ENCODE results near the gene MUC5AC. TPM values are rescaled to one million over a fixed set of nuclear protein-coding genes. Genes with fewer than 3 reads are reported as not detected.

The MUC5AC gene
- total RNA-seq, 1 donor from 2014 or later: 1.4 TPM

DNA sequence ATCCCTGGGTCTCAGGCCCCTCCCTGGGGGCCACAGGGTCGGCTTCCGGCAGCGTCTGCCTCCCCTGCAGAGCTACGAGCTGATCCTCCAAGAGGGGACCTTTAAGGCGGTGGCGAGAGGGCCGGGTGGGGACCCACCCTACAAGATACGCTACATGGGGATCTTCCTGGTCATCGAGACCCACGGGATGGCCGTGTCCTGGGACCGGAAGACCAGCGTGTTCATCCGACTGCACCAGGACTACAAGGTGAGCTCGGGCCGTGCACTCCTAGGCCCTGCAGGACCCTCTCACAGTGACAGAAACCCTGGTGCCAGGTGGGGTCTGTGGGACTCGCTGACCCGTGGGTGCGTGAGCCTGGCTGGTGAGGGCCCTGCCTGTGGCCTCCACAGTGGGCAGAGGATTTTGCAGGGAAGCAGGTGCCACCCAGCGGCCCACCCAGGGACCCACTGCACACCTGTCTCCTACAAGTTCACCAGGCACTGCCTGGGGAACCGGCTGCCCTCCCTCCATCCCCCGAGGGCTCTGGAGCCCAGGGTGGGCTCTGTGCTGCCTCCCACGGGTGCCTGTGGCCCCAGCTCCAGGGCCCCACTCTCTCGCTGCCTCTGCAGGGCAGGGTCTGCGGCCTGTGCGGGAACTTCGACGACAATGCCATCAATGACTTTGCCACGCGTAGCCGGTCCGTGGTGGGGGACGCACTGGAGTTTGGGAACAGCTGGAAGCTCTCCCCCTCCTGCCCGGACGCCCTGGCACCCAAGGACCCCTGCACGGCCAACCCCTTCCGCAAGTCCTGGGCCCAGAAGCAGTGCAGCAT lies 78.8 kb downstream of the MUC5AC start:
- no peak for DNase-seq (ENCODE audit: extremely low spot score, unreplicated experiment)
- H3K36me3 Mint-ChIP-seq: no peaks in the 10 kb centered on the region
- no peaks in the 10 kb centered on the region for H3K9me3 Mint-ChIP-seq
- H3K27me3 Mint-ChIP-seq: no peaks in the 10 kb centered on the region
- H3K4me3 Mint-ChIP-seq: no peak overlapping the region
- no peaks in the 10 kb centered on the region for H3K4me1 Mint-ChIP-seq (ENCODE audit: unreplicated experiment)
- TF ChIP-seq, protein P1, sequence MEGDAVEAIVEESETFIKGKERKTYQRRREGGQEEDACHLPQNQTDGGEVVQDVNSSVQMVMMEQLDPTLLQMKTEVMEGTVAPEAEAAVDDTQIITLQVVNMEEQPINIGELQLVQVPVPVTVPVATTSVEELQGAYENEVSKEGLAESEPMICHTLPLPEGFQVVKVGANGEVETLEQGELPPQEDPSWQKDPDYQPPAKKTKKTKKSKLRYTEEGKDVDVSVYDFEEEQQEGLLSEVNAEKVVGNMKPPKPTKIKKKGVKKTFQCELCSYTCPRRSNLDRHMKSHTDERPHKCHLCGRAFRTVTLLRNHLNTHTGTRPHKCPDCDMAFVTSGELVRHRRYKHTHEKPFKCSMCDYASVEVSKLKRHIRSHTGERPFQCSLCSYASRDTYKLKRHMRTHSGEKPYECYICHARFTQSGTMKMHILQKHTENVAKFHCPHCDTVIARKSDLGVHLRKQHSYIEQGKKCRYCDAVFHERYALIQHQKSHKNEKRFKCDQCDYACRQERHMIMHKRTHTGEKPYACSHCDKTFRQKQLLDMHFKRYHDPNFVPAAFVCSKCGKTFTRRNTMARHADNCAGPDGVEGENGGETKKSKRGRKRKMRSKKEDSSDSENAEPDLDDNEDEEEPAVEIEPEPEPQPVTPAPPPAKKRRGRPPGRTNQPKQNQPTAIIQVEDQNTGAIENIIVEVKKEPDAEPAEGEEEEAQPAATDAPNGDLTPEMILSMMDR (conservative IDR thresholded peaks at IDR 0.05): no peak
- no peak overlapping the region for H3K27ac Mint-ChIP-seq

DNA sequence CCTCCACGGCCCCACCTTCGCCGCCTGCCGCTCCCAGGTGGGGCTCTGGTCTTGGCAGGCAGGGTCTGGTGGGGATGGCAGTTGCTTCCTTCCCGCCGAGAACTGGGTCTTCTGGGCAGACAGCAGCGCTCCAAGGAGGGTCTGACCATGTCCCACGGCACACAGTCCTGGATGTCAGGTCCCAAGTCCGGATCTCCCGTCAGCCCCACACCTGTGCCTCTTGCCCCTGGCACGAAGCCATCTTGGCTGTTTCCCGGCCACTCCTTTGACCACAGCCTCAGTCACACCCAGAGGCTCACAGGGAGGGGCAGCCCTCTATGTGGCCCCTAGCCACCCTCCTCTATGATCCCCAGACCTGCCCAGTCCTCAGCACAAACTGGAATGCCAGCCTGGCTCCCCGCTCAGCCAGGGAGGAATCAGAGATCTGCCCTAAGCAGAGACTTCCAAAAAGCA lies 79.4 kb downstream of the MUC5AC start:
- DNase-seq (ENCODE audit: extremely low spot score, unreplicated experiment): no peak
- H3K4me1 Mint-ChIP-seq (ENCODE audit: unreplicated experiment): no peaks in the 10 kb centered on the region
- H3K27me3 Mint-ChIP-seq: no peaks in the 10 kb centered on the region
- H3K9me3 Mint-ChIP-seq: no peaks in the 10 kb centered on the region
- no peak overlapping the region for H3K27ac Mint-ChIP-seq
- H3K36me3 Mint-ChIP-seq: no peaks in the 10 kb centered on the region
- TF ChIP-seq, protein P1 (conservative IDR thresholded peaks at IDR 0.05): no peak
- H3K4me3 Mint-ChIP-seq: no peak overlapping the region

DNA sequence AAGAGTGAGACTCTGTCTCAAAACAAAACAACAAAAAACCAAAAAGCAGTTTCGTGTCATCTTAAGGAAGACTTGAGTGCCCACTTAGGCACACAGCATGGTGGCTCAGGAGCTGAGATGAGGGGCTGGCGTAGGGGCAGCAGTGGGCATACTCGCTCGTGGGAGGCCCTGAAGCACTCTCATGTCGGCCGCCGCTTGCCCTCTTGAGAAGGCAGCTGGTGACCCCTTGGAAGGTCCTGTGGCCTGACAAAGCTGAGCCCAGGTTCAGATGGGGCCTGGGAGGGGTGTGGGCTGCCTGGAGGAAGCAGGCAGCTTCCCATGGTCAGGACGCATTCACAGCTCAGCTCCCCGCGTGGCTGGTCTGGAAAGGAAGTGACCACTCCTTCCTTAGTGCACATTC lies 80.1 kb downstream of the MUC5AC start:
- H3K27ac Mint-ChIP-seq: no peak overlapping the region
- TF ChIP-seq, protein P1 (conservative IDR thresholded peaks at IDR 0.05): no peak
- H3K36me3 Mint-ChIP-seq: no peaks in the 10 kb centered on the region
- no peaks in the 10 kb centered on the region for H3K27me3 Mint-ChIP-seq
- DNase-seq (ENCODE audit: extremely low spot score, unreplicated experiment): no peak
- no peak overlapping the region for H3K4me3 Mint-ChIP-seq
- no peaks in the 10 kb centered on the region for H3K9me3 Mint-ChIP-seq
- H3K4me1 Mint-ChIP-seq (ENCODE audit: unreplicated experiment): no peaks in the 10 kb centered on the region

DNA sequence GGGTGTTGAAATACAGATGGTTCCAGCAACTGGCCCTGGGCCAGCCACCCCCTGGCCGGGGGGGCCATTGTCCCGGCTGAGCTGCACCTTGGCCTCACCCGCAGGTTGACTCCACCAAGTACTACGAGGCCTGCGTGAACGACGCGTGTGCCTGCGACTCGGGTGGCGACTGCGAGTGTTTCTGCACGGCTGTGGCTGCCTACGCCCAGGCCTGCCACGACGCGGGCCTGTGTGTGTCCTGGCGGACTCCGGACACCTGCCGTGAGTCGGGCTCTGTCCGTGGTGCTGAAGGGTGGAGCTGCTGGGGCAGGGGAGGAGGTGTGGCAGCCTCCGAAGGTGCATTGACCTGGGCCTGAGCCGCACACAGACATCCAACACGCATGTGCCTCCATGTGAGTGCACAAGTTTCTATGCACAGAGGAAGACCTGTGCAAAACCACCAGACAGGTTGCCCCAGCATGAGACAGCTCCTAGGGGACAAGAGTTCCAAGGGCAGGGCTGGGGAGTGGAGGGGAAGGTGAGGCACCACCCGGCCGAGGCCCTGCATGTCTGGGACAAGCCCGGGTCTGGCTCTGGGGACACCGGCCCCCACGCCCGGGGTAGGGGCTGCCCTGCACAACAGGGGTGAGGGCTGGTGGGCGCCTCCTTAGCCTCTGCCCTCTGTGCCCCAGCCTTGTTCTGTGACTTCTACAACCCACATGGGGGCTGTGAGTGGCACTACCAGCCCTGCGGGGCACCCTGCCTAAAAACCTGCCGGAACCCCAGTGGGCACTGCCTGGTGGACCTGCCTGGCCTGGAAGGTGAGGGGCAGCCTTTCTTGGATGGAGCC lies 81.2 kb downstream of the MUC5AC start:
- Mint-ChIP-seq H3K4me1 (ENCODE audit: unreplicated experiment) (no peaks in the 10 kb centered on the region), H3K36me3 (no peaks in the 10 kb centered on the region), H3K9me3 (no peaks in the 10 kb centered on the region), H3K27ac (no peak overlapping the region), H3K27me3 (no peaks in the 10 kb centered on the region), H3K4me3 (no peak overlapping the region)
- DNase-seq (ENCODE audit: extremely low spot score, unreplicated experiment): no peak
- TF ChIP-seq, protein P1 (conservative IDR thresholded peaks at IDR 0.05): no peak

DNA sequence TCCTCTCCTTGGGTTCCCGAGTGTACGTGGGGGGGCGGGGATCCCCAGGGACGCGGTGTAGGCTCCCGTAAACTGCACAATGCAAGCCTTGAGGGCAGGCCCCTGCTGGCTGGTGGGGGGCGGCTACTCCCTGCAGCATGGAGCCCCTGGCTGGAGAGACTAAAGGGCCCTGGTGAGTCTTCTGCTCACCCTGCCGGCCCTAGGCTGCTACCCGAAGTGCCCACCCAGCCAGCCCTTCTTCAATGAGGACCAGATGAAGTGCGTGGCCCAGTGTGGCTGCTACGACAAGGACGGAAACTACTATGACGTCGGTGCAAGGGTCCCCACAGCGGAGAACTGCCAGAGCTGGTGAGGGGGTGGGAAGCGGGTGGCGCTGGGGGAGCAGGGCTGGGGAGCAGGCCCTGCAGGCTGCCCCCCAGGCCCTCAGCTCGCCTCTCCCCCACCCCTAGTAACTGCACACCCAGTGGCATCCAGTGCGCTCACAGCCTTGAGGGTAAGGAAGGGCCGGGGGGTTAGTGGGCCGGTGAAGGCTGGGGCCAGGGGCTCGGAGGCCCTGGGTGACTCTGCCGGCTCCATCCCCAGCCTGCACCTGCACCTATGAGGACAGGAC lies 81.9 kb downstream of the MUC5AC start:
- no peaks in the 10 kb centered on the region for H3K27me3 Mint-ChIP-seq
- H3K4me3 Mint-ChIP-seq: no peak overlapping the region
- H3K4me1 Mint-ChIP-seq (ENCODE audit: unreplicated experiment): no peaks in the 10 kb centered on the region
- DNase-seq (ENCODE audit: extremely low spot score, unreplicated experiment): no peak
- no peak overlapping the region for H3K27ac Mint-ChIP-seq
- no peaks in the 10 kb centered on the region for H3K36me3 Mint-ChIP-seq
- TF ChIP-seq, protein P1 (conservative IDR thresholded peaks at IDR 0.05): no peak
- no peaks in the 10 kb centered on the region for H3K9me3 Mint-ChIP-seq
